HEK293T (cell line): ENCODE data around the gene RNLS.

Experiments used
- ARNT ChIP-seq: fragments of 450-650 bp; IDR thresholded peaks from 2 replicates; pipeline ENCODE4 v1.6.1; 2017; ENCODE audit warnings: mild to moderate bottlenecking
- BHLHE40 ChIP-seq: fragments of 450-650 bp; IDR thresholded peaks from 2 replicates; pipeline ENCODE4 v1.6.1; 2016; ENCODE audit warnings: mild to moderate bottlenecking, moderate library complexity, borderline replicate concordance
- CTBP1 ChIP-seq: fragments of 450-650 bp; IDR thresholded peaks from 2 replicates; pipeline ENCODE4 v1.6.1; 2016; ENCODE audit warnings: borderline replicate concordance
- ELF4 ChIP-seq: fragments of 450-650 bp; IDR thresholded peaks from 2 replicates; pipeline ENCODE4 v1.6.1; 2017; ENCODE audit warnings: antibody characterized with exemption
- FOXK2 ChIP-seq: fragments of 450-650 bp; IDR thresholded peaks from 2 replicates; pipeline ENCODE4 v1.6.1; 2016; ENCODE audit warnings: mild to moderate bottlenecking
- FOXM1 ChIP-seq: fragments of 450-650 bp; IDR thresholded peaks from 2 replicates; pipeline ENCODE4 v1.6.1; 2017; ENCODE audit warnings: mild to moderate bottlenecking, borderline replicate concordance
- HDGF ChIP-seq: fragments of 450-650 bp; IDR thresholded peaks from 2 replicates; pipeline ENCODE4 v1.6.1; 2017; ENCODE audit warnings: antibody characterized with exemption, borderline replicate concordance
- NFRKB ChIP-seq: fragments of 450-650 bp; IDR thresholded peaks from 2 replicates; pipeline ENCODE4 v1.6.1; 2016; ENCODE audit warnings: mild to moderate bottlenecking, moderate library complexity
- SP1 ChIP-seq: fragments of 450-650 bp; IDR thresholded peaks from 2 replicates; pipeline ENCODE4 v1.6.1; 2017
- TARDBP ChIP-seq: fragments of 450-650 bp; IDR thresholded peaks from 2 replicates; pipeline ENCODE4 v1.6.1; 2016
- ZNF384 ChIP-seq: fragments of 450-650 bp; IDR thresholded peaks from 2 replicates; pipeline ENCODE4 v1.6.1; 2016

DNA sequence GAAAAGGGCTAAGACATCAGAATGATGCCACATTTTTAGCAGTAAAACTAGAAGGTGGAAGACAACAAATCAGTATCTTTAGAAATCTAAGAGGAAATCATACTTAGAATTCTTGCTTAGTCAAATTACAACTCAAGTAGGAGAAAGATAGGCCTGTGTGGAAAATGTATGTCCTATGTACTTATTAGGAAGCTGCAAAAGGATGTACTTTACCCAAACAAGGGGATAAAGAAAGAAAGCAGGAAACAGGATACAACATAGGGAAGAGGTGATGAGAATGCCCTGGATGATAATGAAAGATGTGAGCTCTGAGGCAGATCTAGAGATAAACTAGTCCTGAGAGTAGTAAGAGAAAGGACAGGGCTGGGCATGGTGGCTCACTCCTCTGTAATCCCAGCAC is 54.9 kb downstream of the RNLS start:
- no peak for TF ChIP-seq SP1
- TF ChIP-seq ZNF384: no peak
- no peak for TF ChIP-seq TARDBP
- no peak for TF ChIP-seq NFRKB
- TF ChIP-seq ARNT: no peak
- TF ChIP-seq HDGF: no peak
- TF ChIP-seq FOXK2: no peak
- TF ChIP-seq FOXM1: no peak
- TF ChIP-seq BHLHE40: no peak
- TF ChIP-seq CTBP1: no peak
- no peak for TF ChIP-seq ELF4
